Fibroblast of skin of scalp (primary cell): Measurements from ENCODE around the gene THSD4.

Source experiments
- DNase-seq: peaks from one replicate; pipeline ENCODE4 v3.0.0-alpha.2; 2013

THSD4 gene

GRCh38 chr15:71599418-71600151 lies 484.3 kb downstream of the THSD4 start:
- no peak for DNase-seq

DNA sequence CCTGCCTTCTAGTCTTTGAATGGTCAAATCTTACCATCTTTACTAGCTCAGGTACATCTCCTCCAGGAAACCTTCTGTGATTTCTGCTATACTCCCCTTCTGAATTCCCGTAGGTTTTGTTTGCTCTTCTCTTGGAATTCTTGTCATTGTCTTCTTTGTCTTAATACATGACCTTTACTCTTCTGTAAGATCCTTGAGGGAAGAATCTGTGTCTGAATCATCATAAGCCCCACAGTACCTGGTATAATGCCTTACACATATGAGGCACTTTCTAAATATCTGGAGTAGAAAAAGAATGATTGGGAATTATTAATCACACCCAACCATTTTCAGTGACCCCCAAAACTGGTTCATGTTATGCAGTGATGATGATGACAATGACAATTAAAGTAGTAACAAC lies 485.0 kb downstream of the THSD4 start:
- DNase-seq: no peak

- DNase-seq: no peak
Observed at GRCh38 chr15:71601038-71601834, 486.0 kb downstream of the THSD4 start.

DNA sequence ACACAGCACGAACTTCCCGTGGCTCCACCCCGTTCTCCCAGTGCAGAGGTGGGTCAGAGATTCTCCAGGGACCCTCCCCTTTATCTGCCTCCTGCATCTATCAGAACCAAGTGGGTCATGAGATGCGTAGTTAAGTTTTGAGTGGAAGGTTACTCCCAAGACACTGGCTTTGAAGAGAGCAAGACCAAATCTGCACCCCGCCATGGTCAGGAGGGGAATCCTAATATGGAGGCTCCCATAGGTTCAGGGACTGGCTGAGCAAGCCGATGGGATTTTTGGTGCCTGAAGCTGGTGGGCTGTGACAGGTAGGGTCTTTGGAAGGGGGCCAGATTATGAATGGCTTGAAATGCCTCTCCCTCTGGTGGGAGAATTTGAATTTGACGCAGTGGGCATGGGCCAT lies 488.1 kb downstream of the THSD4 start:
- DNase-seq: no peak

DNA sequence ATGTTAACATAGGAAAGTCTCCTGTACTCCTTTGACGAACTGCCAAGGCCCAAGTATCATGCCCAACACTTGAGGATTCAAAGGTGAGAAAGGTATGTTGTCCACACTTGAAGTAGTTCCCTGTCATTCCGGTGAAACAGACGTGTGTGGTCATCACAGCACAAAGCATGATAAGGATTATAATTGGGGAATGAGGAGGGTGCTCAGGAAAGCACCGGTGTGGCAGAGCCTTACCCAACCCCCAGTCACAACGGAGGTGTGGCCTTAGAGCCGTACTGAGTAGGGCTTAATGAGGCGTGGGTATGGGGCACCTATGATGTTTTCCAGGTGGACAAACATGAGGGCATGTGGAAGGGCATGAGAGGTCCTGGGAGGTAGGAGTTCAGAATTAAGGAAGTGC lies 492.1 kb downstream of the THSD4 start:
- no peak for DNase-seq

GRCh38 chr15:71610728-71611552 lies 495.7 kb downstream of the THSD4 start:
- no peak for DNase-seq

GRCh38 chr15:71611553-71612396 lies 496.5 kb downstream of the THSD4 start:
- DNase-seq: no peak

DNA sequence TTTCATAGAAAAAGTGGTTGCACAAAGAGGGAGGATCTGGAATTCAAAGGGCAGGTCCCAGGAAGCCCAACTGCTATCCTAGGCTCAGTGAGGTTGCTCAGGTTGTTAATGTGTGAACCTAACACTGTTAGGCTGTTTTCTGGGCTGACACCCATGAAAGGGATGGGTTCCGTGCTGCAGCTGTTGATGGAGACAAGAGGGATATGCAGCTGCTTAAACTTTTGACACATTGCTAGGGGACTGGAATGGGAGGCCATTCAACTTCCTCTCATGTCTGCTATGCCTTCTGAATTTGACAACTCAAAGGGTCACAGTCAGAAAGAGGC lies 497.1 kb downstream of the THSD4 start:
- DNase-seq: no peak

GRCh38 chr15:71612869-71613268 lies 497.6 kb downstream of the THSD4 start:
- DNase-seq: no peak

GRCh38 chr15:71623111-71623510 lies 507.8 kb downstream of the THSD4 start:
- DNase-seq: no peak

DNA sequence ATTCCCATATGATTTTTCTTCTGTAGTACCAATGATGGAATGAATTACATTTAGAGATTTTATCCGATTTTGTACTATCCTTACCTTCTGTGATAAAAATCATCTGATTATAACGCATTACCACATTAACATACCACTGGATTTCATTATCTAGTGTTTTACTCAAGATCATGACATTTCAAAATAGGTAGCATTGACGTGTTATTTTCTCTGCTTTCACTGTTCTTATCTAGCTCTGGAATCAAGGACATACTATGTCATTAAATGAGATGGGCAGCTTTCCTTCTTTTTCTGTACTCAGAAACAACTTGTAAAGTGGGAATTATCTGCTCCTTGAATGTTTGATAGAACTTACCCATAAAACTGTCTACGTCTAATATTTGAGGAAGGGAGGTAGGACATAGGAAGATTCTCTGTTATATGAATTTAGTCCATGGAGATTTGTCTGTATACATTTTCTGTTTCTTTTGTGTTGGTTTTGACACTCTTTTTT lies 511.4 kb downstream of the THSD4 start:
- no peak for DNase-seq

GRCh38 chr15:71627188-71627587 lies 511.9 kb downstream of the THSD4 start:
- no peak for DNase-seq

DNA sequence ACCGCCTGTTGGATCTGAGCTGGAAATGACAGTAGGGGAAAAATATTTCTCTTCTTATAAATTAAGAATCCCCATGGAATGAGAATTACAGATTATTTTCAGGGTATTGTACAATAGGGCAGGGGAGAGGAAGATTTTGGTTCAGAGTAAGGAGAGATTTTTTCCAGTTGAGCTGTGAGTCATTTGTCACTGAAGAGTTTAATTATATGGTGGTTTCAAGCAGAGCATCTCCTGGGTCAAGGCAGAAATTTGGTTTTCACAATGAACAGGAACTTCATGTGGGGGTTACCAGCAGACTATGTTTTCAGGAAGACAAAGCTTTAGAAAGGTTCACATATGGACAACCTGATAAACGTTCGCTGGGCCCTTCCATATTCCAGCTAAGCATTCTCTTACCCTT lies 512.3 kb downstream of the THSD4 start:
- no peak for DNase-seq

- no peak for DNase-seq
Observed at GRCh38 chr15:71628988-71629770, 513.9 kb downstream of the THSD4 start.

DNA sequence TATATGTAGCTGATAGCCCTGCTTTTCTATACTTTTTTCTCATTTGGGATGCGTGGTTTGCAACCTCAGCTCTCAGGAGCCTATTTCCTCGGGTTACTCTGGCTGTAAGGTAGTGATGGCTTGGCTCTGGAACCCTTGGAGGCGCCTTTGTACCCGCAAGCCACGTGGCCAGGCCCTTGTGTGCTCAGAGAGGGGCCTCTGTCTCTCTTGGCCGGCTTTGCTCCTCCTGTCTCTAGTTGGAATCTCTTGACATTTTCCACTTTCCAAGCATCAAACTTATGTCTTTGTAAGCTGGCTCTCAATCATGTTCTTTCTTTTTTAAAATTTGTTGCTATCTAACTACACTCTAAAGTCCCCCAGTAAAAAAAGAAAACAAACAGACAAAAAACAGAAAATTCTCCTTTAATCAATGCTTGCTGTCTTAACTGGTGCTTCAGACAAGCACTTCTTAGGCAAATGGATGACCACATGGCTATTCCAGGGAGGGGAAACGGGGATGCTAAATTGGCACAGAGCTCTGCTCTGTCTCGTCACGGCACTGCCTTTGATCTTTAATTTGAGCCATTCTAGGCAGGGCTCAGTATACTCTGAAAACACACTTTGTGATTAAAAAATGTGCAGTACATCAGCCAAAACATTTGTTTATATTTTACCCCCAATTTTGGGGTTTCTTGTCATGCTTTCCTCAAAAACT lies 514.7 kb downstream of the THSD4 start:
- DNase-seq: no peak

GRCh38 chr15:71630475-71630809 lies 515.2 kb downstream of the THSD4 start:
- no peak for DNase-seq

DNA sequence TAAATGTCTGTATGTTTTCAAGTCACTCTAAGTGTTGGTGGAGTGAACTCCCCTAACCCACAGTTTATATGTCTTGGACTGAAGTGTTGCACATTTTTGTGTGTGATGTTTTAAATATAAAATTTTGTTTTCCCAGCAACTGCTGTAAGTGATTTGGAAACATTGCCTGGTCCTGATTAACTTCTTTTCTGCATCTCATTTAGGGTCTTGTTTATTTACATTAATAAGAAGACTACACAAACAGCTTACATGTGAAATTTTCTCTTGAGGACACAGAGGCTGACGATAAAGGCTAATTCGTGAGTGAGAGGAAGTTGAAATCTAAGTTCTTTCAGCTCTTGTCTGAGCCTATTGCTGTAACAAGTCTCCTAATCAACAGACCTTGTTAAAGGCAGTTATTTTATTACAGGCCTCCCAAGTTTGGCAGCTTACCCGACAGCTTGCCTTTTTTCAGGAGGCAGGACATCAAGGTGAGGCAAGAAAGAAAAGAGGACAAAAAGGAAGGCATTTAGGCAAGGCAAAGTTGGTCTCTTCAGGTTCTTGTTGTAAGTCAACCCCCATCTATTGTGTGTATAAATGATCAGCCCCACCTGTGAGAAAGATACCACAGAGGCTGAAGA lies 517.4 kb downstream of the THSD4 start:
- DNase-seq: no peak

- DNase-seq: peak; percentile 80
Observed at GRCh38 chr15:71634820-71635560, 519.7 kb downstream of the THSD4 start.

GRCh38 chr15:71635735-71636134 lies 520.5 kb downstream of the THSD4 start:
- no peak for DNase-seq

DNA sequence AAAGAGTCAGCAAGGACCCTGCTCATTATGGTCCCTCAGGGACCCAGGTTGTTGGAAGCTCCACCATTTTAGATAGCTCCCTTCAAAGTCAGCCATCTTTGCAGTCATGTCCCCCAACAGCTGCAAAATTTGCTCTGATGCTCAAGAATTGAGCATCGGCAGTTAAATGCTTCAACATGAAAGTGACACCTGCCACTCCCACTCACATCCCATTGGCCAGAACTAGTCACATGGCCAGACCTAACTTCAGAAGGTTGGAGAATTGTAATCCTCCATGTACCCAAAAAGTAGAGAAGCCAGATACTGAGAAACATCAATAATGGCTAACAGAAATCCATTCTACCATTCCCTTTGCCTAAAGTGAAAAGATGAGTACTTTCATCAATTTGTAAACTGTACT lies 523.6 kb downstream of the THSD4 start:
- DNase-seq: no peak
